ENCODE measurements around the gene PPA1.
"Not testable (repeated sequence)": the region's sequence is repeated elsewhere in the genome, so short reads cannot be mapped to it uniquely, and the experiment has no call there.

PPA1 gene

GRCh38 chr10:70169011-70169410, 64.2 kb downstream of the PPA1 start:
- DNase-seq (ENCODE audit: low spot score) = peak; percentile 14

GRCh38 chr10:70167246-70167645, 66.0 kb downstream of the PPA1 start:
- DNase-seq (ENCODE audit: low spot score) = no peak

- no peak for DNase-seq (ENCODE audit: low spot score)
Observed at GRCh38 chr10:70166394-70166793, 66.8 kb downstream of the PPA1 start.

- DNase-seq (ENCODE audit: low spot score) = no peak
Observed at GRCh38 chr10:70164163-70164562, 69.1 kb downstream of the PPA1 start.

GRCh38 chr10:70163448-70163847, 69.8 kb downstream of the PPA1 start:
- DNase-seq (ENCODE audit: low spot score) = no peak

GRCh38 chr10:70162892-70163201, 70.4 kb downstream of the PPA1 start:
- DNase-seq (ENCODE audit: low spot score) = peak; percentile 49

- DNase-seq (ENCODE audit: low spot score) = no peak
Observed at GRCh38 chr10:70162151-70162891, 70.9 kb downstream of the PPA1 start.

- no peak for DNase-seq (ENCODE audit: low spot score)
Observed at GRCh38 chr10:70160798-70161197, 72.4 kb downstream of the PPA1 start.

GRCh38 chr10:70159366-70159765, 73.9 kb downstream of the PPA1 start:
- DNase-seq (ENCODE audit: low spot score) = not testable (repeated sequence)

GRCh38 chr10:70158113-70158512, 75.1 kb downstream of the PPA1 start:
- DNase-seq (ENCODE audit: low spot score) = no peak

- no peak for DNase-seq (ENCODE audit: low spot score)
Observed at GRCh38 chr10:70155255-70155838, 77.9 kb downstream of the PPA1 start.
